AG04449 (cell line): ENCODE measurements around the gene PFKFB1.

Experiments
- CTCF ChIA-PET: fragments of 350-600 bp; formaldehyde crosslinking; extraction: SDS; loops from one replicate; lab custom pipeline; 2021; ENCODE audit warnings: antibody characterized with exemption; lab: Yijun Ruan, JAX
- POLR2A ChIA-PET: fragments of 400-600, 350-600 bp; formaldehyde crosslinking; extraction: SDS; loops from one replicate; lab custom pipeline; 2020; ENCODE audit warnings: antibody characterized with exemption, inconsistent platforms; lab: Yijun Ruan, JAX
- DNase-seq: peaks from one replicate; pipeline ENCODE4 v3.0.0-alpha.2; 2010; ENCODE audit warnings: low read depth, low spot score
- H3K4me3 ChIP-seq: 2 replicates; pipeline ENCODE4 v1.5.1; 2011; ENCODE audit warnings: low read depth, mild to moderate bottlenecking, control low read depth, low read length
- CTCF ChIP-seq: IDR thresholded peaks from one replicate; pipeline ENCODE4 v1.5.1; 2011; ENCODE audit warnings: mild to moderate bottlenecking, moderate library complexity, low read length, control low read depth, inconsistent platforms; ENCODE audit not compliant: insufficient read depth; ENCODE audit errors: missing control alignments

The PFKFB1 gene

GRCh38 chrX:54994099-54994498 is at the start of gene PFKFB1:
PFKFB1 (minus strand) TSS chrX:54994188; CDS start chrX:54994007, 181 bp downstream.
- H3K4me3 ChIP-seq: no peak within 1 kb of the TSS
- no peak for TF ChIP-seq CTCF
- ChIA-PET POLR2A (no interaction called here), CTCF (no interaction called here)
- DNase-seq: no peak

- TF ChIP-seq CTCF: no peak
- no peak for DNase-seq
- ChIA-PET CTCF (no interaction called here), POLR2A (no interaction called here)
- no peak overlapping the region for H3K4me3 ChIP-seq
Measured at GRCh38 chrX:55041514-55041913, 47.5 kb upstream of the PFKFB1 start.

GRCh38 chrX:55039471-55039870 is 45.5 kb upstream of the PFKFB1 start:
- POLR2A ChIA-PET: no interaction called here
- H3K4me3 ChIP-seq: no peak overlapping the region
- CTCF ChIA-PET: no interaction called here
- DNase-seq: no peak
- TF ChIP-seq CTCF: no peak

GRCh38 chrX:55033429-55033828 is 39.4 kb upstream of the PFKFB1 start:
- no peak for DNase-seq
- ChIA-PET POLR2A (no interaction called here), CTCF (no interaction called here)
- no peak overlapping the region for H3K4me3 ChIP-seq
- TF ChIP-seq CTCF: no peak

GRCh38 chrX:55030271-55031205 is 36.5 kb upstream of the PFKFB1 start, which contains the start of gene ALAS2:
ALAS2 (minus strand) TSS chrX:55030977; CDS start chrX:55026000, 4,977 bp downstream.
- TF ChIP-seq CTCF: no peak
- ChIA-PET POLR2A (no interaction called here), CTCF (no interaction called here)
- no peak within 1 kb of the TSS for H3K4me3 ChIP-seq
- DNase-seq: no peak

- DNase-seq: no peak
- TF ChIP-seq CTCF: no peak
- POLR2A ChIA-PET: no interaction called here
- H3K4me3 ChIP-seq: no peak overlapping the region
- CTCF ChIA-PET: no interaction called here
Measured at GRCh38 chrX:55029291-55029690, 35.3 kb upstream of the PFKFB1 start.
